DMS53 (cell line): Measurements from ENCODE around the gene TWIST1.

ENCODE experiments used
- DNase-seq: peaks from one replicate; lab custom pipeline; 2025; lab: John Stamatoyannopoulos, UW

TWIST1 gene

DNA sequence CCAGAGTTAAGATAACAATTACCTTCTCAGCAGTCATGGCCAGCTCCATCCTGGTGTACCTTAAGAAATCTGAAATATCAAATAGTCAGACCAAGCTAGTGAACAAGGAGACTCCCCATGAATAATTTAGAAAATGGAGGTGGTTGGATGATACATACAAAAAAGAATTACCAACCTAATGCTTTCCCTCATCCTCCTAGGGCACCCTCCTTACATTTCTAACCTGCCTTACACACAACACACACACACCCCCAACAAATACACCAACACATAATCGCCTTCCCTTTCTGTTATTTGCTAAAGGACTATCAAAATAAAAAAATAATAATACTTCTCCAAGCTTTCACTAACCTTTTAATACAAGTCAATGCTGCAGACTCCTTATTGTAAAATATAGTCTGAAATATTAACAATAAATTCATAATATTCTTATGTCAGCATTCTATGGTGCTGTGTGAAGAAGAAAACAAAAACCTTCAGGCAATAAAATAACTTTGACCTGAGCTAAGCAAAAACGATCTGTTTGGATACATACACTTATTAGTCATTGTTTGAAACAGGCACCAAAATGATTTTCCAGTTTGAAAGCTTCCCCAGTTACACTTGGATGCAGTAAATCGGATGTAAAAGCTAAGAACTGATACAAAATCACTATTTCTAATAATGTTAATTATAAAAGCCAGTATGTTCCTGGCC, 3.4 kb downstream of the TWIST1 start:
- peak; percentile 16 for DNase-seq

- DNase-seq: no peak
Measured at GRCh38 chr7:19113002-19113350, 4.5 kb downstream of the TWIST1 start.

- peak; percentile 46 for DNase-seq
Measured at GRCh38 chr7:19112274-19113001, 5.0 kb downstream of the TWIST1 start.

DNA sequence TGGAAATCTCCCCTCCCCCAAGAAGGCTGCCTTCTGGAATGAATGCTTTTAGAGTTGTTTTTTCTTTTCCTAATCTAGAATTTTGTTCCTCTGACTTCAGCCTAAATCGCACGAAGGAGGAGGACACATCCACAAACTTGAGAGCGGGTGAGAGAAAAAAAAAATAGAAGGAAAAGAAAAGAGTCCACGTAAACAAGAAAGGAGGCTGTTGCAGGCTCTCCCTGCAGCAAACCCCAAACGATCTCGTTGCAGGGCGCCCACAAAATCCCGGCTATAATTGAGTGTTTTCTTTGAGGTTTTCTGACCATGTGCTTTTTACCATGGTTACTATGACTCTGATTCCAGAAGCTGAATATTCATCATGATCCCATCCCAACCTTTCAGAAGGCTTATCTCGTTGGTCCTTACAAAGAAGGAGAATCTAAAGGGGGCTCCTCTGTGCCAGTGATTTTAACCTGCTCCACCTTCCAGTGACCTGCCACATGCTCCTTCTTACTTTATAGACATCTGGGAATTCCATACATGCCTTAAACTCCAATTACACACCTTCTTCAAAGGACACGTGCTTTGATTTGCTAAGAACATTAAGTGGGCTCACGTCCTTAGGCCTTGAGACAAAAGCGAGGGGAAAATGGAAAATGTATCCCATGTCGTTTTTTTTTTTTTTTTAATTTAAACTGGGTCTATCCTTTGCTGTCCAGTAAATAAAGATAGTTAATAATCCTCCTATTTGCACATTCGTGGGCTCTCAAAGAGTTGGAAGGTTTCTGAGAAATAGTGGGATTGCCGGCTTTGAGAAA, 5.8 kb downstream of the TWIST1 start:
- DNase-seq: peak; percentile 37

GRCh38 chr7:19110776-19111175, 6.7 kb downstream of the TWIST1 start:
- DNase-seq: no peak

GRCh38 chr7:19110026-19110730, 7.3 kb downstream of the TWIST1 start:
- DNase-seq: no peak

DNA sequence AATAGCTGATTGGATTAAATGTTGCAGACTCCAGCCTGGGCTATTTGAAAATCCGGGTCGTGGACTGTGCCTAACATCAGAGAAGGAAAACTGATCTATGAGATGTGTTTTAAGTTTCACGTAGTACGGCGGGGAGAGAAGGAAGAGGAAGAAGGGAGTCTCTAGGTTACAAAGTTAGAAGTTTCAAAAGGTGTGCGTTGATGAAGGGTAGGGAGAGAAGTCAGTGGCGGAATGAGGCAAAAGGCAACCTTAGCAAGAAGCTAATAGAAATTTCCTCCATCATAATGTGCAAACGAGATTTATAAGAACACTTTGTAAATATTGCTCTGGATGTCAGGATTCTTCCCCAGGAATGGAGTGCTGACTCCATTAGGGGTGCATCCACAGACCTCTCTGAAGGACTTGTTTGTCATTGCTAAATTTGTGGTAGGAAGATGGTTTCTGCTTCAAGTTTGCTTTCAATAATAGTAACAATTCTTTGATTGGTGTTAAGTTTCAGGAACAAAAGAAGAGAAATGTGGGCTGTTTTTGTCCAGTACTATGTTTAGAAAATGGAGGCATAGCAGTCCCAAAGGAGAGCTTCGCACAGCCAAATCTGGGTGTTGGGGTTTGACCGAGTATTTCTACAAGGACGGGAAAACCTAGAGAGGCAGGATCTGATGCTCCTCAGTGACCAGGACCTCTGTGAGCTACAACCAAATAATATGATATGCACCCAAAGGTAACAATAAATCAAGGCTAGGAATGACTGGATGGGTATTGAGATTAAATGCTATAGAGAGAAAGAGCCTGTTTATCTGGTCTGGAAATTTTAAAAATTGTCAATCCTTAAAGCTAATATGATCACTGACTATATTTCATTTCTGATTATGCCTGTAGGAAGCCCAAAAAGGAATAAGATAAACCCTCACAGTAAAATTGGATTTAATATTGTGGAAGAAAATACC, 8.2 kb downstream of the TWIST1 start:
- DNase-seq: peak; percentile 36

GRCh38 chr7:19107356-19108146, 9.9 kb downstream of the TWIST1 start:
- DNase-seq: peak; percentile 68

- no peak for DNase-seq
Measured at GRCh38 chr7:19107081-19107355, 10.4 kb downstream of the TWIST1 start.

DNA sequence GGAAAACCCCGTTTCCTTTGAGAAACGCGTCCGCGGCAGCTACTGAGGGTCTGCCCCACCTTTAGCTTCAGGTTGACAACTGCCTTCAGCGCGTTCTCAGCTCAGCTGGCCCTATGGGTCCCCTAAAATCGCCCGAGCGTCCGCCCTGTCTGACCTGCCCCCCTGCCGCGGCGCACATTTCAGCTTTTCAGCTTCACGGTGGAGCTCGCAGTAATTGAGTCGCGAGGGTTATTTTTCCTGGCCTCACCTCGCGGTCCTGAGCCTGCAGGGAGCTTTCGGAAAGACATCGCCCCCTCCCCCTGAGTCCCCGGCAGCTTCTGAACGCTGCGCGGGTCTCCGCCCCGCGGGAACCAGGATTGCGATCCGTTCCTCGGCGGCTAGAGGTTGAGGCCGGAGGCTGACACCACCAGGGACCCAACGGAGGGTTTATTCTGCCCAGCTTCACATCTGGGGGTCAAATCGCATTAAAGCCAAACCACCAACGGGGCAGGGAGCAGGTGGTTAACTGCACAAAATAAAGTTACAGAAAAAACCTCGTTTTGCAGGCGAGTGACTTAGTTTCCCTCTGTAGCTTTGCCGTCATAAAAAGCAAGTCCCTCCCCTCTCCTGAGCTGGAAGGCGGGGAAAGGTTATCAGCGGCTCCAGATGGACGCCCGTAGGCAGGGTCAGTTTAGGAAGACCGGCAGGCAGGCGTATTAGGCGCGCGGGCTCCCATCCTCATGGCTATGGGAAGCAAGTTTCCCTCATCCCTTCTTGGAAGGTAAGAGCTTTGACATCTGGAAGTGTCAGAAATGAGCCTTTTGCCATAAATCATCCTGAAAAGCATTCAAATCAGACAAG, 11.0 kb downstream of the TWIST1 start:
- DNase-seq: peak; percentile 58

DNA sequence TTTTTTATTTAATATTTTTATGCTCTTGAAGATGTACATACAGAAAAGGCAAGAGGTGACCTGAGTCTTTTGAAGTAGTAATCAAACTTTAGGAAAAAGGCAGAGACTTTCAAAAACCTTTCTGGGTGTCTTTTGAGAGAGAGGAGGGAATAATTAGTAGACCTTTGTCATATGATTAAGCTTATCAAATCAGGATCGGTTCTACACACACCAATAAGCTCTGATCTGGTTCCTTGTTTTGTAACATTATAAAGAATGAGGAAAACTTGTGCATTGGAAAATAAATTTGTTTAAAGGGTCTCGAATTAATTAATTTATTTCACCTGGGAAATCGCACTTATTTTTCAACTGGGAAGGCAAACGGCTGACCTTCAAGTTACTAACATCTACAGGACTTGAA, 11.9 kb downstream of the TWIST1 start:
- no peak for DNase-seq

DNA sequence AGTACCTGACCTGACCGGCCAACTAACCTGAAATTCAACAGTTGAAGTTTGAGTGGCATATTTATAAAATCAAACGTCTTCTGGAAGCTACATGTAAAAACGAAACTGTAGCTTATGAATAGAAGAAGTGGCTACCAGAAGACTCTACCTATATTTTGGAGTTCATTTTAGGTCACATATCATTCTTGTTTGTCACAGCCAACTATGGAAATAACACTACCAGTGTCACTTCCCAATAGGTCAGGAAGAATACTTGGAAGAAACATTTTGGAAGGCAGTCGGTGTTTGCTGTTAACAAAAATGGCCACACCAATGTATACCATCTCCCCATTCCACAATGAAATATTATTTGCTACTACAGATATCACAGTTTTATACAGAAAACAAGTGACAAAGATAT, 12.6 kb downstream of the TWIST1 start:
- no peak for DNase-seq

DNA sequence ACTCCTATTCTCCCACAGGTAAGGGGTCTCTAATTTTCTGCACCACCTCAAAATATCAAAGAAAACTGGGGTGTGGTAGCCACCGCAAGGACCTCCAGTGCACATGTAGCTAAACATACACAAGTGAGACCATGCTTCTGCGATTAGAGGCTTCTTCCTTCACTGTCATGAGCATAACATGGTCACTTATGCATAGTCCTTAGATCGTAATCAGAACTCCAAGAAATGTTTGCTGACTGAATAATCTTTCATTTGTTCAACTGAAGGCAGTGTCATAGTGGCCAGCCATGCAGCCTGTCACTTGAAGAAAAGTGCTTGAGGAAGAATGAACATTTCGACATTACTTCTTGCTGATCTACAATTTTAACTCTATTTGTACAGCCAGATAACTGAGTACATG, 14.6 kb downstream of the TWIST1 start:
- DNase-seq: no peak

DNA sequence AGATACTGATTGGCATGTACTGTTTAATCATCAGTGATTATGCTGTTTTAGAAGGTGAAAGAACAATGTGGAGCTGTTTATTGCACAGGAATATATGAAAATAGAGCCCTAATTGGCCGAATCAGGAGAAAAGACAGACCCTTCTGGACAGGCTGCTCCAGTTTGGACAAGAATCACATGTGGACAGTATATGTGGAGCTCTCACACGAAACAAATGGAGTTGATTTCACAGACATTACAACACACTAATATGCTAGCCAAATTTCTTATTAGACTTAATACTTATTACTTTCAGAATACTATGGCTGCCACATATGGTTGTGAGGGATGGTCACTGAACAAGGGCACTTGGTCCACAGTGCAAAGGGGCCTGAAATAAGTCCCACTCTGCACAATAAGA, 15.5 kb downstream of the TWIST1 start:
- no peak for DNase-seq

DNA sequence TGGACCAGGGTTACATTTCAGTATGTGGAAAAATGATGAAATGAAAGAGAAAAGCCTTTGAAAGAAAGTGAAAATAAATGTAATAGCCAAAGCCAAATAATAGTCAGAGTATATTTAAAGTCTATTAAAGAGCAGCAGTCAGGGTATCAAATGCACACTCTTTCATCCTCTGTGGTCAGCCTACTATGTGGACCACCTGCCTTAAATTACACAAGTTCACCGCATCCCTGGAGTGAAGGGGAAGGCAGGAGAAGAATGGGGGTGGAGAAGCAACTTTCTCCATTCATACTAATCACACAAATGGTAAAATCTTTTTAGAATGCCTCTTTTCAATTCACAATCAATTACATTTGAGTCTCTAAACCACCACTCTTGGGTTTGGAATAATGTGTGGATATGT, 16.0 kb downstream of the TWIST1 start:
- no peak for DNase-seq

DNA sequence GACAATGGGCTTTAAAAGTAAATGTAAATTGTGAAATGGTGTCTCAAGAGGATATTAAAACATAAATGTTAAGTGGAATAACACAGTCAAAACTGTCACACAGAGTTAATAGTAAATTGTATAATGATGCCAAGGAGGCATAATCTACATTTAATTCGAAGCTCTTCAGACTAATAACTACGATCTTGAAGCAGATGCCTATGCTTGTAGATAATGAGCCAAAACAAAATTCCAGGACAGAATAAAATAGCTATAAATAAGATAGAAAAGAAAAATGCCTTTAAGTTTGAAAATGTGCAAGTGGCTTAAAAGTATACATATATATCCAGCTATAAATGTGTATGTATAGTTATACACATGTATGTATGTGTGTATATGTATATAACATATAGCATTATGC, 17.5 kb downstream of the TWIST1 start:
- no peak for DNase-seq

DNA sequence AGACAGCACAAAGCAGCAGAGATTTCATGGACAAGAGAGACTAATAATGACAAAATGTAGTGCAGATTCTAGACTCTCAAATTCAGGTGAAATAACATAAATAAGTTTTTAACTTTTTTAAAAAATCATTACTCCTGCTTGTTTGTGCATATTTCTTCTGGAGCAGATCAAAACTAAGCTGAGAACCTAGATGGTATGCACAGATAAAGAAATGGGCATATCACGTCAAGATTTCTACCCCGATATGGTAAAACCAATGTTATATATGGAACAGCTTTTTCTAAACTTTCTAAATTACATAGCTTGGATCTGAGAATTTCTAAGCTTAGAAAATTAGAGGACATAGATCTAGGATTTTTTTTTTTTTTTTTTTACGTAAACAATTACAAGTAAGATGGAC, 18.2 kb downstream of the TWIST1 start:
- no peak for DNase-seq

DNA sequence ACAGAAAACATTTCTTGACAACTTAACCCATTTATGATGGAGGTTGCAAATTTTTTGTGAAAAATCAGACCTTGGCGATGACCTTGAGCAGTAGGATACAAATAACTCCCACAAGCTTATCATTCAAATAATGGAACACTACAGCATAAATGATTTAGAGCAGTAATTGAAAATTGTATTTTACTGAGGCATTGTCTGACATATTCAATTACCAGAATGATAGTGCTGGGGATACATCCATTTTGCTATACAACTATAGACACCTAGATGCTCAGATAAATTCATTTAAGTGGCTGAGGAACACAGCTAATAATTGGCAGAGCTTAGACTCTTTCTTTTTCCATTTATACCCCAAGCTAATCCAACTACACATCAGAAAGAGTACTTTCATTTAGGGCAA, 18.9 kb downstream of the TWIST1 start:
- no peak for DNase-seq

DNA sequence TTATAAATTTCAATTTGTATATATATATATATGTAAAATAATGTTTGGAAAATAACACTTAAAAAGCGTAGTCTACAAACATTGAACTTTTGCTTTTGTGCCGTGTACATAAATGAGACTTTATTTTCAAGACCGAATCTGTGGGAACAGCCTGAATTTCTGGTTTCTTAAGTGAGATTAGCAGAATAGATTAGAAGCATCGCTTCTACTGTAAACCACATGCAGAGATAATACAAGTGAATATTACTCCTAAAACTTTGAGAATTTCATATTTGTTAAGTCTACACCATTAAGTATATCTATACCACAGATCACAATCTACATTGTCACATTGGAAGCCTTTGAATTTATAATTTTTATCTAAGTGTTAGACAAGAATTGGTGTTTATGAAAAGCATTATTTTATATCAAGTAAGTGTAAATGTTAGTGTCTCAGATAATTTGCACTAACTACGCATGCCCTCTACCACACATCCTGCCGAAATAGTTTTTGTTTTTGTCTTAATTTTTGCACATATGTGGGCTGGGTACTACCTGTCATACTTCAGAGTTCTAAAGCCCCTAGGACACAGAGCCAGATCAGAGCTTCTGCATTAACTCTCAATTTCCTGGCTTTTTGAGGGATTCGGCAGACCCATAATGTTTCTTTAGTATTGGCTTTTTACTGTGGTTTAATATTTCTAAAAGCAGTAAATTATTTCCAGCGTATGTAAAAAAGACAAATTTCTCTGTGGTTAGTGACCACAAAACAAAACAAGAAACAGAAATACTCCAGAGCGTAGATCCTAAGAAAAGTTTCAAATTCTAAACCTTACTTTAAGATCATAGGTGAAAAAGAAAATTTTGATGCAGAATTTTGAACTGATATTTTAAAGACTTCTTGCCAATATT, 20.0 kb downstream of the TWIST1 start:
- no peak for DNase-seq
